ENCODE results near the gene CDH11.

The CDH11 gene

DNA sequence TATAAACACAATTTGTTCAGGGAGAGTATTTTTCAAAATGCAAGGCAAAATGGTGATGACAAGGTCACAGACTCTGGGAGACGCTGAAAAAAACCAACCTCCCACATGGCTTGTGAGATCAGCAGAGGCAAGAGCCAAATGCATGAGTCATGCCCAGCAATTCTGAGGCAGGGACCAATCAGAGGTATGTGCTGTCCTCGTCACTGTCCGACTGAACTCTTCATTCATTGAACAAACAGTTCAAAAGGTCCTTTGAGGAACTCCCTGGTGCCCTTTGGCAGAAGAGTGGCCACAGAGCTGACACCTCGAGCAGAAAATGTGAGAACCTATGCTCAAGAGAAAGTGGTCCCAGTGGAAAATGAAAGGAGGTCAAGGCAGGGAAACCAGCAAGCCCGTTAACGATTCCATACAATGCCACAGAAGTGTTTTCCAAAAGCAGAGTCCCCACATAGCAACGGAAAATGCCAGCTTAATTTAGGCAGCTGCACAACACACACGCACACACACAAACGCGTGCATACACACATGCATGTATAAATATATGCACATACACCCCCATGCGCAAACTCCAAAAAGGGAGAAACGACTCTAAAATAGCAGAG, 50.9 kb downstream of the CDH11 start:
- DNase-seq (ENCODE audit: low read depth in 2 of 2): no peak

DNA sequence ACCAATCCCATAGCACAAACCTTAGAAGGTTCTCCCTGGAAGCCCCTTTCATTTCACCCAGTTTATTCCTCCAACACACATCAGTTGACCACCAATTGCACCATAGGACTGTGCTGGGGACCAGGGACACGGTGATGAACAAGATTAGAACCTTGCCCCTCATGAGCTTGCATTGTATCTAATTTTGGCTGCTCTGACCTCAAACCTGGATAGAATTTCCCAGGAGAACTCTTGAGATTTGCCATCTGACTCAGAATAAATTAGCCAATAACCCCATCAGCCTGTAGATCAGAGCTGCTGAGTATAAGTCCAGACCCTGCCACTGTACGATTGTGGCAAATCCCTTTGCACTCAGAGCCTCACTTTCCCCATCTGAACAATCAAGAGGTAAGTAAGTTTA, 52.1 kb downstream of the CDH11 start:
- no peak for DNase-seq (ENCODE audit: low read depth in 2 of 2)

DNA sequence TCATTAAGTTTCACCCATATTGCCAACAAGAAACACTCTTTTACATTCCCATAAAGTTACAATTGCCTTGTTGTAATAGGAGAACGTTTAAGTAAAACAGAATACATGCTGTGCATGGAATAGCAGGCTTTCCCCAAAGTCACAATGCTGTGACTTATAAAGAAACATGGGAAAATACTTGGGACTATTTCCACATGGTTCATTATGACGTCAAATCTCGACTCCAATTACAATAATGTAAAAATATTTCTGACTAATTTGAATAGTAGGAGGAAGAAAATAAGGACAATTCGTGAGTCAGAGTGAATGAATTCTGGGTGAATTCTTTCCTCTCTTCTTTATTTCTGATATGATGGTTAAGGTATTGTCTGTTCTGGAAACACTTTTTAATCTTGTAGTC, 52.8 kb downstream of the CDH11 start:
- no peak for DNase-seq (ENCODE audit: low read depth in 2 of 2)

DNA sequence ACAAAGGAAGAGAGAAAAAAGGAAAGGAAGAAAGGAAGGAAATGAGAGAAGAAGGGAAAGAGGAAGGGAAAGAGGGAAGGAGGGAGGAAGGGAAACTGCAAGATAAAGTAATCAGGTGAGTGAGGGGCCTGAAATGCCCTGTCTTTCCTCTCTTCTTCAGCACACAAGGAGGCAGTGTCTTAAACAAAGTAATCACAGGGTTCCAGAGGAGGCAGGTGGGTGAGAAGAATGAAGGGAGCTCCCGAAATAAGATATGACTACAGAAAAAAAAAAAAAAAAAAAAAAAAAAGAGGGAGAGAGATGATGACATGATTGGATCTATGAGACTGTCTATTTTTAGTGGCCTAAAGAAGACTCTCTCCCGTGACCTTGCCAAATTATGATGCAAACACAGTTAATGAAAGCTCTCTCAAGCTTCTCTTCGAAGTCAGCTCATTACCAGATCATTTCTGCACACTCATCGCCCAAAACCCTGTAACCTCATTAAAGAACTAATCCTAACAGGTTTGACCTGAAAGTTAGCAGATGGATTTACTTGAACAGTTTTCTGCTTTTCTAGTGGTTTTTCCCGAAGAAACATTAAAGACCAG, 53.6 kb downstream of the CDH11 start:
- no peak for DNase-seq (ENCODE audit: low read depth in 2 of 2)

DNA sequence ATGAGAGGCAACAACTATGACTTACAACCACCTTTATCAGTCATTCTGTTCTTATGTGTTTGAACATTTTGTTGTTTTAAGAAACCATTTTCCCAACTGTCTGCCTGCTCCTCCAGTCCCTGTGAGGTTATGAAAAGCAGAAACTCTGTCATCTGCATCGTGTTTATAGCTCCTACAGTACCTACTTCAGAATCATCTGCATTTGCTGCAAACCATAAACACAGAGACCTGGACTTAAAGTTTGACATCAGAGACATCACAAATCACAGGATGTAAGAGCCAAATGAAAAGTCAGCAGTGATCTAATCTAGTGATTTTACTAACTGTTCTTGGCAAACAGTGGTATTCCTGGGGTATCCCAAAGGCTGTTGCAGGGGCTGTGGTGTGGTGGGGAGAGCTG, 55.2 kb downstream of the CDH11 start:
- no peak for DNase-seq (ENCODE audit: low read depth in 2 of 2)

DNA sequence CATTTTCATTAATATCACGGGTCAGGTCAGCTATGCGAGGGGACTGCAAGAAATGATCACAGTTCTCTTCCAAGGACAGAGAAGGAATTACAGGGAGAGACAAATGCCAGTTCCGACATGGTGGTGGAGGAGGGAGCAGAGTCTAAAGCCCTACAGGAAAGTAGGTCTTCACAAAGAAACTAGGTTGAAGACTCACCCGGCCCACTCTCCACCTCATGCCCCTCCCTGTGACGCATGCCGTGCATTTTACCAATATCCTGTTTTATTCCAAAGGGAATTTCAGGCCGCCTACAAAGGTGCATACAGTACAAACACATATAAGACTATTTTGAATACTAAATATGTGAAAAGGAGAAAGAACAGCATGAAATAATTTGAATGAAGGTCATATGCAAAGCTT, 56.8 kb downstream of the CDH11 start:
- DNase-seq (ENCODE audit: low read depth in 2 of 2): no peak

DNA sequence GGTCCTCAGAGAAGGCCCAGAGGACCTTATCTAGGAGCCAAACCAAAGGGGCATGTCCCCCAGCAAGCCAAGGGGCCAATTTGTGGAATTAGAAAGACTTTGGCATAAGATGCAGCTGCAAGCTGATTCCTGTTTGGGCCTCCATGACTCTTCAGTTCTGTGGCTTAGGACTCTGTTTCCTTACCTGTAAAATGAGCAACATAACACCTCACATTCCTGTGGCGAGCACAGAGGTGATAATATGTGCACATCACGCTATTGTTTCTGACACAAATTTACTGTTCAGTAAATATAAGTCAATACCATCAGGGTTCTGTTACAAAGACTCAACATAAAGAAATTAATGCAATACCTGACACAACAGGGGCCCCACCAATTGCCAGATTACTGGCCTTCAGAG, 57.7 kb downstream of the CDH11 start:
- no peak for DNase-seq (ENCODE audit: low read depth in 2 of 2)

DNA sequence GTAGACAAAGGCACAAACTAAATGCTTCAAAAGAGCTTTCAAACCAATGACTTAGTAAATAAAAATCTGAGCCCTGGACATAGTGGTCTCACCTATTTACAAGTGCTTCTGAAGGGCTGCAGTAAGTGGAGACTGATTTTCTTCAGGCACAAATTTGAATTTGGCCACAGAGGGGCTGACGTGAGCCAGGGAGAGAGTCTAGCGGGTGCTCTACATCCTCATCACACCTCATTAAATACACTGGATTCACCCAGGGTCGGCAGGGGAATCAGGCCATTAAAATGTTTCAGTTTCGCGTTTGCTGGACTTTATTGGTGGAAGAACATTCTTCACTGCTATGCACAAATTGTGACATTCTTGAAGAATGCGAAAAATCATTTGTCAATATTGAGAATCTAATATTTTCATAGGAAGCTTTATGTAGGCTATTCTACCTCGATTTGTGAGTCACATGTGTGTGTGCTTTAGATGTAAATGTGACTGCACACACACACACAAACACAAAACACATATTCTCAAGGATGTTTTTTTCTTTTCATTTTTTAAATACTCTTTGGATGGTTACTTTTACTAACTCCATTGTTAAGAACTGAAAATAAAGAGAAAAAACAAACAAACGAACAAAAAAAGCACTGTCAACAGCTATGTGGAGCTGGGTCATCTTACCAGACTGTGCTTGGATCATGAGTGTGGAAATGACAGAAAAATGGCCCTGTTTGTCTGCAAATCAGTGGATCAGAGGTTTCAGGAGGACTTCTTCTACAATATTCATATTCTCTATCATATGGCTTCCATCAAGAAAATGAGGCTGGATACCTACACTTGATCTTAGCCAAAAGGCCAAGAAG, 58.9 kb downstream of the CDH11 start:
- DNase-seq (ENCODE audit: low read depth in 2 of 2): no peak

DNA sequence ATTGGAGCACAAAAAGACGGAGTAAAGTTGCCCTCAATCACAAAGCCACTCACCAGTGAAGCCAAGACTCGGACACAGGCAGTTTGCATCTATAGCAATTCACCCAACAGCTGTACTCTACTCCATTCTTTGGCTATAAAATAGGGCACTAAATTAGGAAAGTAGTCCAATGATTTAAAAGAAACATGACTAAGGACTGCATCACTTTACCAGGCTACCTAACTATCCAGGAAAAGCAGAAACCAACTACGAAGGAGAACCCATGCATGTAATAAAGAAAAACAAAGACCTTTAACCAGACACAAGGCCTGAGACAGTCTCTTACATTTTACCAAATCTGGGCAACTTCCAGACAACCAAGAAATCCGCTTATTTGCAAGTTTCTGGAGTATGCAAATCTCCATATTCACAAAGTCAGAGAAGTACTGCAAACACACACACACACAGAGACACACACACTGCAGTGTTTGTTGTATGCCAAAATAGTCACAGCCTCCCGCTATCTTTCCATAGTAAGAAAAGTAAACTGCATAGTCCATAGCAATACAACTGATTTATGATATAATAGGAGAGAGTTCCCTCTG, 59.8 kb downstream of the CDH11 start:
- DNase-seq (ENCODE audit: low read depth in 2 of 2): no peak

DNA sequence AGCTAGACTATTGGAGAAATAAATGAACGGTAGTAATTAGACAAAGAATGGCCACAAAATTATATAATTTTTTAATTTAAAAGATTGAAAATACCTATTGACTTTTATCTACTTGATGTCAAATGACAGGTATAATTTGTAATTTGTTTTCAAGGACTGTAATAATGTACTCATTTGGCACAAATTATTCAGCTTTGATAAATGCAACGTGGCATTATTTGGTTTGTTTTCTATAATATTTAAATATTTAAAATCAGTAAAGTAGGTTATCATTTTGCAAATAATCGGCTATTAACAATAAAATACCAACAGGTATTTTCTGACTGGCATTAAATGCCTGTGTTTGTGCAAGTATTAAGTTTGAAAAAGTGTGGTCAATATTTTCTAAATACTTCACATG, 60.6 kb downstream of the CDH11 start:
- no peak for DNase-seq (ENCODE audit: low read depth in 2 of 2)

DNA sequence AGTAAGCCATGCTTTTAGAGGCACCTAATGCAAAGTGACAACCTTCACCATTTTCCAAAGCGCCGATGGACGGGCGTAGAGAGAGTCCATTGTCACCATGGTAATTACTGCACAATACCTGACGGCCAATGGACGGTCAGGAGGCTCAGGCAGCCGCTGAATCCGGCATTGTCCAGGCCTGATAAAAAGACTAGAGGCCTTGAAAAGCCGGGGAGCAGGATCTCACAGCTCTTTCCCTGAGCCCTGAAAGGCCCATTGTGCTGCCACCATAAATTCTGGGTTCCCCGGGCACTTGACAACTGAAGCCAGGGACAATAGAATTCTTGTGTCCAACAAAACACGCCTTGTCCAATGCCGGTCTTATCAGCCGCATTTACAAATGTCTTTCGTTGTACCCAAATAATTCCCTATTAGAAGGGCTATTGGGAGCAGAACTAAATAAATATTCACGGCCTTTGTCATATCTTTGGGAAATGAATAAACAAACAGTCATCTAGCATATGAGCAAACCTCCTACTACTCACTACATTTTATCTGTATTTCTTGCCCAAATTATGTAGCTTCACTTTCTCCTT, 62.4 kb downstream of the CDH11 start:
- DNase-seq (ENCODE audit: low read depth in 2 of 2): no peak

DNA sequence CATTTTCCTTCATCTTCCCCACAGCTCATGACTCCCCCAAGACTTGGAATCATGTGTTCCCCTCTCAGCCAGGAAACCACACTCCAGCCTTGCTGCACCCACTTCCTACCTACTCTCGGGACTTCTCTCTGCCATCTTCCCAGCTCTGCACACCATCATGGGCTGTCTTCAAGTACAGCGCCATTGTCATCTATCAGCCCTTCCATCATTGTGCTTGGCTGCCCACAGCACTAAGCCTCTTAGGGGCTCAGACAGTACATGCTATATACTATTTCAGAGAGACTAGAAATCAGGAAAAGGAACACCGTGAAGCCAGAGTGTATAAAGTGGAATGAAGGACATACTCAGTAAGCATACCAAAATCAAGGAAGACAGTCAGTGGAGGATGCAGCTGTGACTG, 64.7 kb downstream of the CDH11 start:
- DNase-seq (ENCODE audit: low read depth in 2 of 2): no peak

DNA sequence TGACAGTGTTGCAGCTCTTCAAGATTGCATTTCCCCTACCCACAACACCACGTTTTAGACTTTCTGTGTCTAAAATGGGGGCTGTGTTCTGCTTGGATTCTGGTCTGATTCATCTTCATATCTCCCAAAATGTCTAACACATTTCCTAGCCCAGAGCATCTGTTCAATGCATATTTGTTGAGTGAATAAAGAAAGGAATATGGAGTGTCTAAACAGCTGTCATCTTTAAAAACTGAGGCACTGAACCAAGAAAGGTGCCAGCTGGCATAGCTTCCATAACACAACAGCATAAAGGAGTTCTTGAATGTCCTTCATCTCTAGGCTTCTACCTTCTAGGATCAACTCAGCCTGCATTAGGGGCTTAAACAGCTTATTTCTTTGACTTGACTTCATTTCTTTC, 67.4 kb downstream of the CDH11 start:
- DNase-seq (ENCODE audit: low read depth in 2 of 2): no peak

DNA sequence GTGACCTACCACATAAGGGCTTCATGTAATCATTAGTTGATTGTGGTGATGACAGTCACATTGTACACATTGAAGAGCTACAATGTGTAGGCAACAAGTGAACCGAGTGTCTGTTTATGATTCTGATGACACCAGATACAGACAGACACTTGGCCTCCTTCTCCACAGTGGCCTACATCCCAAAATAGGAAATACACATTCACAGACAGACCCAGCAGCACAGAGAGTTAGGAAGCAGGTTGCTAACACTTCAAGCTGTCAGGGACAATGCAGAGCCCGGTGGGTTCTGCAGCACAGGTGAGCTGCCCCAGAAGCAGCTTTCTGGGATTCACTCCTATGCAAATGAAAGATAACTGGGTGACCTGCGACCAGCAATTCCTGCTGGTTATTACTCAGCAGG, 72.2 kb downstream of the CDH11 start:
- no peak for DNase-seq (ENCODE audit: low read depth in 2 of 2)

DNA sequence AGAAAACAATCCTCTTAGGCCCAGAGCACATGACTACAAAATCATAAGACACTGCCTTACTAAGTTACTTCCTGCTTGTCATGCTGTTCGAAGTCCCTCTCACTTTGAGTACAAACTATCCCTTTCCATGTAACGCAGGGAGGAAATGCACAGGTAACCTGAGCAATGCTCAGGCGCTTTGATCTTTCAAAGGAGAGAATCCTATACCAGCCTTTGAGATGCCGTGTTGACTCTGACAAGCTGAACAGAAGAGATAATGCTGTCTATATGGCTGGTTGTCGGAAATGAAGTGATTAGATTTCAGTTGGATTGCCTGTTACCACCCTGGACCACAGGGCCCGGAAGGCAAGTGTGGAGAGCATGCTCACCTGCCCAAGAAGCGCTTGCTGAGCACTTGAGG, 75.9 kb downstream of the CDH11 start:
- no peak for DNase-seq (ENCODE audit: low read depth in 2 of 2)

DNA sequence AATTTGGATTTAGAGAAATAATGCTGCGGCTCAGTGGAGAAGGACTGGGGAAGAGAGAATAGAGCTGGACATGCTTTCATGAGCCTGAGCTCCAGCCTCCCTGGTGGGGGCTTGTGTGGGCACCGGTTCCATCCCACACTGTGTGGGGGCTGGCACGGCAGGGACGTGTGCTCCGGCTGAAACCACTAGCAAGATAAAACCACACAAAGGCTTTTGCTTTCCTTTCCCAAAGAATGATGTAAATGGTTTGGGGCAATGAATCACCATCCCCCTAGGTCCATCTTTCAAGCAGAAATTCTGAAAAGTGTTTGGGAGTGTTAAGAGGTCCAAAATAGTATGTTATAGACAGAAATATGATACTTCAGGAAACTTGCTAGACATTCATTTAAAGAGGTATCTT, 77.0 kb downstream of the CDH11 start:
- no peak for DNase-seq (ENCODE audit: low read depth in 2 of 2)

DNA sequence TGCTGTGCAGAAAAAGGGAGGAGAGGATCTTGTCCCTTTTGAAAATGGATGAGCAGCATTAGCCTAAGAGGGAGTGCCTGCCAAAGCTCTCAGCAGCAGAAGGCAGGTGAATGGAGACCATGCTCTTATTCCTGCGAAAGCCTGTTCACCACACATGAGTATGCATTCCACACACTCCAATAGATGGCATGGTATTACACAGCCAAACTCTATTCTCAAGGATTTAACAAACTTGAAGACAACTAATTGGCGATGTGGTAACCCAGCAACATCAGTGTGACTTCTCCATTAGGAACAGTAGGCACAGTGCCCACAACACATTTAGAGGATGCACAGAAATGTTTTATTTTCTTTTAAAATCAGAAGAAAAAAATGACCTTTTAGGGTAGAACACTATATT, 77.8 kb downstream of the CDH11 start:
- DNase-seq (ENCODE audit: low read depth in 2 of 2): no peak

DNA sequence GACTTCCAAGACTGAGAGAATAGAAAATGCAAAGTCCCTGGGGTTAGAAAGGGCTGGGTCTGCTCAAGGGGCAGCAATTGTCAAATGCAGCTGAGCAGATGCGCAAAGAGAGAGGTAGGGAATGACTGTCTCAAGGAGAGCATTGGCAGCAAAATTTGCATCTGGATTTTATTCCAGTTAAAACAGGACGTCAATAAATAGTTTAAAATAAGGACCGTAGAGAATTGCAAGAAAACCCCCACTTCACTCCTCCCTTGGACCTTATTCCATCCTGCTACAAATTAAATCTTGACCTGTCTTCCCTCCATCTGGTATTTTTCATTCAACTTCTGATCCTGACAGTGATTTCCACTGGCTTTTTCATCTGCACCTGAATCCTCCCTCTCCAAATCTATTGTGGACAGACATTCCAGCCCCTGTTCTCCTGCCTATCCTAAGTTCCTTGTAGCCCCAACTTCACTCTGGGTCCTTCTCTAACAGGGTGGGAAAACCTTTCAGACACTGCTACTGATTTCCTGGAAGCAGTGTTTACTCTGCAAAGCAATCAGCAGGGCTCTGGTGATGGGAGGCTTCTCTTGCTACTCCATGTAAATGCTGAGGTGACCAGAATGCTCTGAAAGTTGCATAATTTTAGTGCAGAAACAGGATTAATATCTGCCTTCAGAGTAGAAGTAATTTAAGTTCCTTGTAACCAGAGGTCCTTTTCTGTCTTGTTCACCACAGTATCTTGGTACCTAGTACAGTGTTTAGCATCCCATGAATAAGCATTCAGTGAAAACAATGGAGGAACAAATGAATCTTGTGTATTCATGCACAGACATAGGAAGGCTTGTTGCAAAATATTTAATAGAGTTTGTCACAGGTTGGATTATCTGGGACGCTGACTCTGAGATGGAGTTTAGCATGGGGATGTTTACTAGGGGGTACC, 79.2 kb downstream of the CDH11 start:
- DNase-seq (ENCODE audit: low read depth in 2 of 2): no peak

DNA sequence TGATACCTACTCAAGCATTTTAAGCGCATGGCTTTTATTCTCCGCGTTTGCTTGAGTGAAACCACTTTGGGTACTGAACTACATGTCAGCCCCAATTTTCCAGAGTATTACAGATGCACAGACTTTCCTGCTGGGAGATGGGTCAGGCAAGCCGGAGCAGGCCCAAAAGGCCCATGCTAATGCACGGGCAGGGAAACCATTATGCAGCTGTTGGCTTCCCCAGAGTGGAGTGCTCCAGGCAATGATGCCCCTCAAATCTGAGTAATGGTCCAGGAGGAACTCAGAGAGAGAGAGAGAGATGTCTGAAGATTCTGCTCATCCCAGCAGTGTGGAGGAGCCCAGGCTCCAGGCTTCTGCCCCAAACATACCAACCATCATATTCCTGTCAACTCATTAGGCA, 80.2 kb downstream of the CDH11 start:
- DNase-seq (ENCODE audit: low read depth in 2 of 2): no peak

DNA sequence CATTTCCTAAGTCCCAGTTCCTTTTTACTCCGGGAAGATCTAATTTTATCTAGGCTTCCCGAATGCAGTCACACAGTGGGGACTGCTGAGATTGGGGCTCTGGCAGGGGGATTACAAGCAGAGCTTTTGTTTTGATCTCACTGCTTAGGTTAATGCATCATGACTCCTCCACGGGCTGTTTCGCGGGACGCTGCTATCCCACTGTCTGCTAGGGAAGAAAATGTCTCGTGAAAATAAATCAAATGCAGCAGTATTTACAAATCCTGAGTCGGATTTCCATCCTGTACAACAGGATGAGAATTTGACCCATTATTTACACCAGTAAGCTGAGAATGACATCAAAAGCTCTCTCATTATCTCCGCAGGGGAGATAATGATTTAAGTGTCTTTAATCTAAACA, 83.8 kb downstream of the CDH11 start:
- DNase-seq (ENCODE audit: low read depth in 2 of 2): no peak

DNA sequence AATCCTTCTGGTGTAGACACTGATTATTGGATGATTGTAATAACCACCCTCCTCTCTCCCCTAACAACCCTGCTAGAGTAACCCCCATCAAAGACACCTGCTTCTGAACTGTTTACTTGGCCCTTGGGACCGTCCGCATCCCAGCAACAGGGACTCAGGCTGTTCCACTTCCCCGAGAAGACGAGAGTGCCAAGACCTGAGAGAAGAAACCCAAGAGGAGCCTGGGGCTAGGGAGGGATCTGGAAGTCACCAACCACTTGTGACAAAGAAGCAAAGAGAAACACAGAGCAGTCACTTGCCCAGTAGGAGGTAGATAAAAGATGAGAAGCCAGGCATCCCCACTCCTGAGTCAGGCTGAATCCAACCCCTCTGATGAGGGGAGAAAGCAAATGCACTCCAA, 84.3 kb downstream of the CDH11 start:
- no peak for DNase-seq (ENCODE audit: low read depth in 2 of 2)

DNA sequence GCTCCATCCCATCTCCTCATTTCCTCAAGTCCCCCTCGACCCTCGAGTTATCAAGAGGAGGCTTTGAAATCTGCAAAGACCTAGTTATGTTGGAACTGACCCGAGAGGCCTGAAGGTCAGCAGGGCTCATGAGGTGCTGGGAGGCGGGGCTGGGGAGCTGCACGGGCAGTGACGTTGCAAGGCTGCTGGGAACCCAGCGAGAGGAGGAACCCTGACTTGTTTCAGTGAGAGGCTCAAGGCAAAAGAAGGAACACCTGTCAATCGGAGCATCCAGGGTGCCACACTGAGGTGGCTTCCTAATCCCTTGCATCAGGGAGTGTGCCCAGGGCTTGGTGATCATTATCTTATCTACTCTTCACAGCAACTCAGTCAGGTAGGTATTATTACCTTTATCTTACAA, 86.9 kb downstream of the CDH11 start:
- DNase-seq (ENCODE audit: low read depth in 2 of 2): no peak

Measured in stimulated activated CD8-positive, alpha-beta memory T cell treated with anti-CD3 and anti-CD28 coated beads, Interleukin-2, amount 100 ng/mL, for 1 hour (primary cell).